B cell (primary cell): Measurements from ENCODE around the gene BRD1.

Experiments
- EZH2 ChIP-seq: IDR thresholded peaks from 2 replicates; pipeline ENCODE4 v1.6.1; 2012; ENCODE audit warnings: borderline replicate concordance, low read depth, mild to moderate bottlenecking, moderate library complexity, low read length; ENCODE audit not compliant: insufficient read depth, poor library complexity, severe bottlenecking
- TF ChIP-seq, protein P1 (sequence below): fragments of 200-600 bp; IDR thresholded peaks from one replicate; pipeline ENCODE4 v1.8.0; 2022; ENCODE audit warnings: antibody characterized with exemption, mild to moderate bottlenecking

- TF ChIP-seq, protein P1, sequence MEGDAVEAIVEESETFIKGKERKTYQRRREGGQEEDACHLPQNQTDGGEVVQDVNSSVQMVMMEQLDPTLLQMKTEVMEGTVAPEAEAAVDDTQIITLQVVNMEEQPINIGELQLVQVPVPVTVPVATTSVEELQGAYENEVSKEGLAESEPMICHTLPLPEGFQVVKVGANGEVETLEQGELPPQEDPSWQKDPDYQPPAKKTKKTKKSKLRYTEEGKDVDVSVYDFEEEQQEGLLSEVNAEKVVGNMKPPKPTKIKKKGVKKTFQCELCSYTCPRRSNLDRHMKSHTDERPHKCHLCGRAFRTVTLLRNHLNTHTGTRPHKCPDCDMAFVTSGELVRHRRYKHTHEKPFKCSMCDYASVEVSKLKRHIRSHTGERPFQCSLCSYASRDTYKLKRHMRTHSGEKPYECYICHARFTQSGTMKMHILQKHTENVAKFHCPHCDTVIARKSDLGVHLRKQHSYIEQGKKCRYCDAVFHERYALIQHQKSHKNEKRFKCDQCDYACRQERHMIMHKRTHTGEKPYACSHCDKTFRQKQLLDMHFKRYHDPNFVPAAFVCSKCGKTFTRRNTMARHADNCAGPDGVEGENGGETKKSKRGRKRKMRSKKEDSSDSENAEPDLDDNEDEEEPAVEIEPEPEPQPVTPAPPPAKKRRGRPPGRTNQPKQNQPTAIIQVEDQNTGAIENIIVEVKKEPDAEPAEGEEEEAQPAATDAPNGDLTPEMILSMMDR, result no peak
- no peak for TF ChIP-seq EZH2
These were observed 54.1 kb downstream of the BRD1 start for GRCh38 chr22:49773531-49773930.
